GM10266 (cell line): Measurements from ENCODE around the gene TNNC1.

Experiments
- DNase-seq: peaks from one replicate; pipeline ENCODE4 v3.0.0; 2012; ENCODE audit errors: extremely low spot score
- CTCF ChIP-seq: IDR thresholded peaks from 2 replicates; pipeline ENCODE4 v1.5.1; 2012; ENCODE audit warnings: mild to moderate bottlenecking, low read depth; ENCODE audit not compliant: control insufficient read depth, insufficient read depth; ENCODE audit errors: missing control alignments

The TNNC1 gene

GRCh38 chr3:52494886-52495495 is 41.1 kb upstream of the TNNC1 start, which contains the start of gene STAB1:
STAB1 (plus strand) TSS chr3:52495338; CDS start chr3:52495414, 76 bp downstream.
- DNase-seq: no peak
- no peak for TF ChIP-seq CTCF

GRCh38 chr3:52494445-52494844 is 40.6 kb upstream of the TNNC1 start:
- no peak for TF ChIP-seq CTCF
- DNase-seq: no peak

DNA sequence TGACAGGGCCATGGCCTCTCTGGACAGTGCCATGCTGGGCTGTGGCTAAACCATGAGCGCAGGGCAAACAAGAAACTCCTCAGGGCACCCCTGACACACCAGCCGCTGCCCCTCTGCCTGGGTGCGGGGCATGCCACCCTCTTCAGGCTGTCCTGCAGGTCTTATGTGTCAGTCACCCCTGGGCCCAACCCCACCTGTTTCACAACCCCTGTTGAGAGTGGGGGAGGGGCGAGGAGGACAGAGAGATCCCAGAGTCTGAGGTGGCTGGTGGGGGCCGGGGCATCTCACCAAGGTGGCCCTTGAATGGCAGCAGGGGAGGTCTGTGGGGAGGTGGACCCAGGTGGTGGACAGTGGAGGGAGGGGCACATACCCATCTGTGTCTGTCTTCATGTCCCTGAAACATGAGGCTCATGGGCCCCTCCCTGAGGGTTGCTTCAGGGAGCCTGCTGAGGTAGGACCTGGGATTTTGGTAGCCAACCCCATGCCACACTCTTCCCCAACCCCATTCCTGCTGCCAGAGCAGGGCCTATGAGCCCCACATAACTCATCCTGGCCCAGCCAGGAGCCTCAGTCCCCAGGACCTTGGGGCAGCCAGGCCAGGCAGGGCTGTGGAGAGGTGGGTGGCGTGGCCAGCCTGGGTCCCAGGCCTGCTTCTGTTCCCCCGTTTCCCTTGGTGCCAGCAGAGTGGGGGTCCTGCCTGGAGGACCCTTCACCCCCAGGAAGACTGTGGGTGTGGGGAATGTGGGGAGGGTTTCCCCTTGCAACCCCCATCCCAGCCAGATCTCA is 39.6 kb upstream of the TNNC1 start:
- DNase-seq: no peak
- no peak for TF ChIP-seq CTCF

GRCh38 chr3:52492059-52492458 is 38.2 kb upstream of the TNNC1 start:
- no peak for DNase-seq
- TF ChIP-seq CTCF: no peak

- DNase-seq: no peak
Observed at GRCh38 chr3:52490939-52491526, 37.2 kb upstream of the TNNC1 start.

GRCh38 chr3:52490035-52490938 is 36.4 kb upstream of the TNNC1 start:
- TF ChIP-seq CTCF: no peak
- DNase-seq: no peak

More at GRCh38 chr3:52490939-52491526, 37.2 kb upstream of the TNNC1 start:
- TF ChIP-seq CTCF: no peak
